ENCODE data around the gene MARF1. TPM values are rescaled to one million over a fixed set of nuclear protein-coding genes. Genes with fewer than 3 reads are reported as not detected.
A peak's percentile ranks its signal among the peaks of the same experiment; 100 is the strongest.

The MARF1 gene
- total and polyA plus RNA-seq, 9 of the 15 experiments (the other 6 are each of a cell fraction or from before 2014, with no cell fraction given), result 4.7 to 33.2 (median 11.7) TPM

GRCh38 chr16:15576960-15577958 is 65.7 kb downstream of the MARF1 start (continued):
- TF ChIP-seq ILF3 (IDR thresholded peaks at IDR 0.05; ENCODE audit: borderline replicate concordance) (no peak), FOXO4 (CRISPR knock-in tag; IDR thresholded peaks at IDR 0.05) (no peak), ZKSCAN8 (CRISPR knock-in tag; IDR thresholded peaks at IDR 0.05) (no peak), DDX20 (tag; IDR thresholded peaks at IDR 0.05; ENCODE audit: low read depth) (no peak), ZNF354B (CRISPR knock-in tag; IDR thresholded peaks at IDR 0.05) (no peak), USF2 (CRISPR knock-in tag; IDR thresholded peaks at IDR 0.05) (no peak), ZNF830 (CRISPR knock-in tag; IDR thresholded peaks at IDR 0.05) (no peak), CEBPB (tag; IDR thresholded peaks at IDR 0.05) (0 out of 2 replicates have a peak, but pooled peaks have one; percentile 8), ZFP30 (CRISPR knock-in tag; IDR thresholded peaks at IDR 0.05; ENCODE audit: borderline replicate concordance) (no peak), ZNF41 (CRISPR knock-in tag; conservative IDR thresholded peaks at IDR 0.05) (no peak), ZC3H8 (IDR thresholded peaks at IDR 0.05) (peak; percentile 17; the same call in 1 of the 2 replicates), NFYB (IDR thresholded peaks at IDR 0.05; ENCODE audit: extremely low read depth, insufficient read length) (no peak), USF1 (CRISPR knock-in tag; IDR thresholded peaks at IDR 0.05) (peak; percentile 45; the same call in 1 of the 2 replicates), EP400 (IDR thresholded peaks at IDR 0.05) (peak; percentile 99), MTA3 (IDR thresholded peaks at IDR 0.05; ENCODE audit: borderline replicate concordance) (peak; percentile 95; the same call in 1 of the 2 replicates), FOSL1 (tag; conservative IDR thresholded peaks at IDR 0.05) (peak; percentile 15; the same call in 1 of the 2 replicates), FOXA1 (IDR thresholded peaks at IDR 0.05; ENCODE audit: borderline replicate concordance) (no peak), ZNF253 (CRISPR knock-in tag; conservative IDR thresholded peaks at IDR 0.05) (no peak), ZBTB34 (CRISPR knock-in tag; IDR thresholded peaks at IDR 0.05) (no peak; the same call in 1 of the 2 replicates), ZNF561 (CRISPR knock-in tag; conservative IDR thresholded peaks at IDR 0.05) (no peak), HDAC6 (IDR thresholded peaks at IDR 0.05; ENCODE audit: low read depth, low read length) (no peak)
